Trophoblast cell (in vitro differentiated cells and primary cell): ENCODE results near the gene TBCD.

Experiments used
- DNase-seq, 2 donors: peaks; one replicate each; pipeline ENCODE4 v3.0.0-alpha.2; 2016
- H2AFZ ChIP-seq: 2 replicates; pipeline ENCODE4 v1.6.1; 2013; ENCODE audit warnings: low read length, moderate library complexity, mild to moderate bottlenecking; ENCODE audit not compliant: insufficient read depth, poor library complexity
- H2AK5ac ChIP-seq: 2 replicates; pipeline ENCODE4 v1.6.1; 2013; ENCODE audit warnings: mild to moderate bottlenecking, low read length
- H2BK120ac ChIP-seq: 2 replicates; pipeline ENCODE4 v1.6.1; 2013; ENCODE audit warnings: low read length, mild to moderate bottlenecking, moderate library complexity; ENCODE audit not compliant: insufficient read depth, poor library complexity
- H2BK12ac ChIP-seq: 2 replicates; pipeline ENCODE4 v1.6.1; 2013; ENCODE audit warnings: mild to moderate bottlenecking, low read length, moderate library complexity
- H2BK5ac ChIP-seq: 2 replicates; pipeline ENCODE4 v1.6.1; 2013; ENCODE audit warnings: low read length, low read depth, moderate library complexity, mild to moderate bottlenecking; ENCODE audit not compliant: poor library complexity
- H3K14ac ChIP-seq: 2 replicates; pipeline ENCODE4 v1.6.1; 2013; ENCODE audit warnings: mild to moderate bottlenecking, low read length
- H3K18ac ChIP-seq: 2 replicates; pipeline ENCODE4 v1.6.1; 2013; ENCODE audit warnings: mild to moderate bottlenecking, low read length
- H3K23ac ChIP-seq: 2 replicates; pipeline ENCODE4 v1.6.1; 2013; ENCODE audit warnings: low read length
- H3K27ac ChIP-seq: 2 replicates; pipeline ENCODE4 v1.5.1; 2013; ENCODE audit warnings: low read depth, mild to moderate bottlenecking, inconsistent platforms, low read length, moderate library complexity
- H3K27me3 ChIP-seq: 2 replicates; pipeline ENCODE4 v1.6.1; 2013; ENCODE audit warnings: inconsistent platforms, mild to moderate bottlenecking, low read length, moderate library complexity; ENCODE audit not compliant: insufficient read depth
- H3K36me3 ChIP-seq, 2 experiments: 1 replicate in 1 of 2; 2 replicates in 1 of 2; pipeline ENCODE4 v1.6.1; 2013; ENCODE audit warnings: low read length in 2 of 2, mild to moderate bottlenecking in 2 of 2, moderate library complexity in 1 of 2; ENCODE audit not compliant: insufficient read depth in 2 of 2, control insufficient read depth in 1 of 2
- H3K4ac ChIP-seq: 2 replicates; pipeline ENCODE4 v1.6.1; 2013; ENCODE audit warnings: low read depth, mild to moderate bottlenecking, low read length, moderate library complexity
- H3K4me1 ChIP-seq, 2 experiments: 1 replicate in 1 of 2; 2 replicates in 1 of 2; pipeline ENCODE4 v1.6.1; 2013; ENCODE audit warnings: low read length in 2 of 2, mild to moderate bottlenecking in 2 of 2, moderate library complexity in 1 of 2; ENCODE audit not compliant: insufficient read depth in 2 of 2, control insufficient read depth in 1 of 2
- H3K4me2 ChIP-seq: 2 replicates; pipeline ENCODE4 v1.6.1; 2013; ENCODE audit warnings: inconsistent platforms, mild to moderate bottlenecking, low read length, moderate library complexity
- H3K4me3 ChIP-seq: 2 replicates; pipeline ENCODE4 v1.5.1; 2013; ENCODE audit warnings: mild to moderate bottlenecking, low read depth, low read length, inconsistent platforms
- H3K79me1 ChIP-seq: one replicate; pipeline ENCODE4 v1.6.1; 2013; ENCODE audit warnings: low read length
- H3K79me2 ChIP-seq: 2 replicates; pipeline ENCODE4 v1.6.1; 2013; ENCODE audit warnings: low read length, mild to moderate bottlenecking; ENCODE audit not compliant: control insufficient read depth, insufficient read depth, poor library complexity
- H3K9ac ChIP-seq: 2 replicates; pipeline ENCODE4 v1.6.1; 2013; ENCODE audit warnings: mild to moderate bottlenecking, low read length
- H3K9me3 ChIP-seq: 2 replicates; pipeline ENCODE4 v1.6.1; 2013; ENCODE audit warnings: low read depth, mild to moderate bottlenecking, control low read depth, inconsistent platforms, low read length; ENCODE audit not compliant: insufficient read depth
- H4K12ac ChIP-seq: 2 replicates; pipeline ENCODE4 v1.6.1; 2013; ENCODE audit warnings: low read depth, mild to moderate bottlenecking, low read length, moderate library complexity
- H4K8ac ChIP-seq: 2 replicates; pipeline ENCODE4 v1.6.1; 2013; ENCODE audit warnings: low read depth, mild to moderate bottlenecking, low read length, moderate library complexity
- H4K91ac ChIP-seq: one replicate; pipeline ENCODE4 v1.6.1; 2013; ENCODE audit warnings: low read depth, mild to moderate bottlenecking, low read length, moderate library complexity
- WGBS: extraction: QIAGEN DNeasy Blood & Tissue Kit; methylation state at CpG from one replicate; pipeline ENCODE4 v1.1.7; 2013; ENCODE audit warnings: missing lambda C conversion rate; ENCODE audit not compliant: insufficient read length, insufficient coverage; ENCODE audit errors: extremely low coverage; 5-methylcytosine and 5-hydroxymethylcytosine counted together

The TBCD gene

GRCh38 chr17:82802075-82802780, 50.4 kb downstream of the TBCD start:
- Histone ChIP-seq H3K14ac (no peak overlapping the region), H3K23ac (no peak overlapping the region), H3K4me3 (no peak overlapping the region), H2AFZ (no peak overlapping the region), H3K4me2 (no peak overlapping the region), H2BK12ac (no peak overlapping the region), H4K8ac (no peak overlapping the region), H3K27me3 (no peaks in the 10 kb centered on the region), H3K9ac (no peak overlapping the region), H3K79me2 (no peaks in the 10 kb centered on the region), H3K4me1 (peaks cover 6 to 8% of the 10 kb centered on the region in 2 experiments), H2BK120ac (no peak overlapping the region), H3K4ac (no peak overlapping the region), H3K36me3 (peaks cover 11 to 14% of the 10 kb centered on the region in 2 experiments), H2BK5ac (no peak overlapping the region), H4K91ac (no peak overlapping the region), H3K79me1 (no peaks in the 10 kb centered on the region), H3K18ac (no peak overlapping the region), H2AK5ac (no peak overlapping the region), H4K12ac (no peak overlapping the region), H3K9me3 (peaks cover 16% of the 10 kb centered on the region), H3K27ac (no peak overlapping the region)
- DNase-seq = no peak
- no CpG with 5 or more reads among the region's 17 CpGs for WGBS

DNA sequence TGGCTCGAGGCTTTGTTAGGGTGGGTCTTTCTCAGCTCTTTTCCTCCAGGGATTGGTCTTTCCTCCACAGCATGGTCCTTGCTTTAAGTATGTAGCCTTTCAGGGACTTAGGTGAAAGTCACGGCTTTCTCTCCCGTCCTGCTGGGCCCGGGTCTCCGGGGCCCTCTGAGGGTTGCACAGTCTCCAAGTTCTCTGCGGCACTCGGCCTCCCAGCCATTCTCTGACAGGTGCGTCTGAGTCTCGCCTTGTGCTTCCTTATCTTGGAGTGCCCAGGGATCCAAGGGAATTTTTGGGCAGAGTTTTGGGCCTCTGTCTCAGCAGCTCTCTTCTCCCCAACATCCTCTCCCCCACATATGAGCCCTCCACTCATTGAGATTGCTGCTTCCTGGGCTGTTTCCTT, 51.3 kb downstream of the TBCD start:
- Histone ChIP-seq H3K79me2 (peaks cover 1% of the 10 kb centered on the region), H2BK12ac (no peak overlapping the region), H3K27ac (no peak overlapping the region), H3K23ac (no peak overlapping the region), H4K91ac (no peak overlapping the region), H4K12ac (no peak overlapping the region), H3K18ac (no peak overlapping the region), H3K9me3 (peaks cover 16% of the 10 kb centered on the region), H4K8ac (no peak overlapping the region), H2AFZ (no peak overlapping the region), H2BK120ac (no peak overlapping the region), H3K4ac (no peak overlapping the region), H3K9ac (no peak overlapping the region), H3K27me3 (no peaks in the 10 kb centered on the region), H3K4me1 (peaks cover 6 to 8% of the 10 kb centered on the region in 2 experiments), H3K14ac (no peak overlapping the region), H3K36me3 (peaks cover 18% of the 10 kb centered on the region in 2 experiments), H3K4me3 (no peak overlapping the region), H2BK5ac (no peak overlapping the region), H3K4me2 (no peak overlapping the region), H2AK5ac (no peak overlapping the region), H3K79me1 (no peaks in the 10 kb centered on the region)
- no CpG with 5 or more reads among the region's 9 CpGs for WGBS
- no peak for DNase-seq

DNA sequence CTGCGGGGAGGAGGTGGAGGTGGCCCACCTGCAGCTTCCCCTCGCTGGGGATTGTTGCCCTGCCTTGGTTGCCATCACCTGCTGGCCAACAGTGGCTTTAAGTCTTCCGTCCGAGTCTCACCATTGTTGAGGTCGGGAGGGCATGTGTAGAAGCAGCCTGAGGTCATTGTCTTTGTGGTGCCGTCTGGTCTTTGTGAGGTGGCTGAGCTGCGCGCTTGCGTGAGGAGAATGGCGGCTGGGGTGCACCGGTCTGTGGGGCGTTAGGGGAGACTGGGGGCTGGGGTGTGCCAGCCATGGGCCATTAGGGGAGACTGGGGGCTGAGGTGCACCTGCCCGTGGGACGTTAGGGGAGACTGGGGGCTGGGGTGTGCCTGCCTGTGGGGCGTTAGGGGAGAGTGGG, 51.7 kb downstream of the TBCD start:
- no peak overlapping the region for H4K12ac ChIP-seq
- peaks cover 6 to 8% of the 10 kb centered on the region in 2 experiments for H3K4me1 ChIP-seq
- H3K23ac ChIP-seq = no peak overlapping the region
- no peak overlapping the region for H3K27ac ChIP-seq
- H2BK12ac ChIP-seq = no peak overlapping the region
- peaks cover 1% of the 10 kb centered on the region for H3K79me2 ChIP-seq
- no peak overlapping the region for H3K4me2 ChIP-seq
- H3K27me3 ChIP-seq = no peaks in the 10 kb centered on the region
- H3K36me3 ChIP-seq = peaks cover 15 to 18% of the 10 kb centered on the region in 2 experiments
- H2AK5ac ChIP-seq = no peak overlapping the region
- H4K91ac ChIP-seq = no peak overlapping the region
- no peak overlapping the region for H3K4me3 ChIP-seq
- H4K8ac ChIP-seq = no peak overlapping the region
- H2BK5ac ChIP-seq = no peak overlapping the region
- no peak overlapping the region for H3K14ac ChIP-seq
- no CpG with 5 or more reads among the region's 15 CpGs for WGBS
- no peaks in the 10 kb centered on the region for H3K79me1 ChIP-seq
- no peak for DNase-seq
- H2BK120ac ChIP-seq = no peak overlapping the region
- no peak overlapping the region for H2AFZ ChIP-seq
- no peak overlapping the region for H3K9ac ChIP-seq
- no peak overlapping the region for H3K18ac ChIP-seq
- H3K9me3 ChIP-seq = peaks cover 16% of the 10 kb centered on the region
- H3K4ac ChIP-seq = no peak overlapping the region

GRCh38 chr17:82804442-82805191, 52.8 kb downstream of the TBCD start:
- Histone ChIP-seq H3K9ac (no peak overlapping the region), H3K4ac (no peak overlapping the region)

More at GRCh38 chr17:82804442-82805191, 52.8 kb downstream of the TBCD start:
- Histone ChIP-seq H3K9me3 (peaks cover 13% of the 10 kb centered on the region), H2BK5ac (no peak overlapping the region), H2AFZ (no peak overlapping the region), H3K14ac (no peak overlapping the region), H3K27me3 (no peaks in the 10 kb centered on the region), H2BK12ac (no peak overlapping the region), H3K27ac (no peak overlapping the region), H2BK120ac (no peak overlapping the region), H3K4me3 (no peak overlapping the region), H3K4me2 (no peak overlapping the region), H3K23ac (no peak overlapping the region), H3K79me2 (peaks cover 1% of the 10 kb centered on the region), H3K79me1 (no peaks in the 10 kb centered on the region), H4K91ac (no peak overlapping the region), H2AK5ac (no peak overlapping the region), H3K18ac (no peak overlapping the region), H3K36me3 (peaks cover 13 to 15% of the 10 kb centered on the region in 2 experiments), H4K8ac (no peak overlapping the region), H4K12ac (no peak overlapping the region), H3K4me1 (peaks cover 6 to 8% of the 10 kb centered on the region in 2 experiments)
- DNase-seq = no peak
- no CpG with 5 or more reads among the region's 27 CpGs for WGBS
